B cell (primary cell): ENCODE data around the gene C9orf43. TPM values are rescaled to one million over a fixed set of nuclear protein-coding genes. Genes with fewer than 3 reads are reported as not detected.
"Not testable (repeated sequence)": the region's sequence is repeated elsewhere in the genome, so short reads cannot be mapped to it uniquely, and the experiment has no call there.

Source experiments
- ATAC-seq: fragments of 200-7000 bp; cut with Tn5 transposase; one replicate; pipeline ENCODE4 v1.10.0; 2021; ENCODE audit warnings: low read depth, mild to moderate bottlenecking, moderate number of reproducible peaks, moderate library complexity
- CTCF ChIA-PET: fragments of 350-600 bp; sonication (Branson Sonifier 250); formaldehyde crosslinking; loops from one replicate; lab custom pipeline; 2021; ENCODE audit warnings: antibody characterized with exemption, inconsistent platforms; lab: Charles Lee
- POLR2A ChIA-PET: fragments of 350-600 bp; sonication (Branson Sonifier 250); formaldehyde crosslinking; loops from one replicate; lab custom pipeline; 2021; ENCODE audit warnings: antibody characterized with exemption; lab: Charles Lee
- DNase-seq: peaks from one replicate; pipeline ENCODE4 v3.0.0; 2013
- H2AFZ ChIP-seq: 2 replicates; pipeline ENCODE4 v1.6.1; 2012; ENCODE audit warnings: mild to moderate bottlenecking, low read depth, low read length; ENCODE audit not compliant: insufficient read depth, poor library complexity, severe bottlenecking
- H3K27ac ChIP-seq, 2 donors: 1 replicate in 1 of 2; 2 replicates in 1 of 2; pipeline ENCODE4 v1.5.1; 2012 to 2013; ENCODE audit warnings: low read length in 2 of 2, mild to moderate bottlenecking in 2 of 2, moderate library complexity in 1 of 2
- H3K27me3 ChIP-seq, 4 experiments: fragments of 200-600 bp in 1 of 4; sonication (generic) in 1 of 4; replicated peaks in 1 of 4; 1 replicate in 2 of 4; 2 replicates in 2 of 4; pipeline versions ENCODE4 v1.6.1 to v1.7.0; 2013 to 2016; ENCODE audit warnings: low read length in 3 of 4, mild to moderate bottlenecking in 2 of 4, mixed read lengths in 1 of 4, moderate library complexity in 1 of 4; ENCODE audit not compliant: insufficient read depth in 4 of 4, control insufficient read depth in 3 of 4; ENCODE audit errors: control extremely low read depth in 1 of 4
- H3K36me3 ChIP-seq, 2 experiments: replicated peaks in 1 of 2; 1 replicate in 1 of 2; 2 replicates in 1 of 2; pipeline versions ENCODE4 v1.6.1 to v1.7.1; 2013; ENCODE audit warnings: low read length in 1 of 2; ENCODE audit not compliant: insufficient read depth in 2 of 2, control insufficient read depth in 1 of 2; ENCODE audit errors: control extremely low read depth in 1 of 2, extremely low read depth in 1 of 2
- H3K4me1 ChIP-seq, 2 donors: fragments of 200-600 bp in 1 of 2; sonication (generic) in 1 of 2; 1 replicate in 1 of 2; 2 replicates in 1 of 2; pipeline versions ENCODE4 v1.5.1 to v1.6.1; 2013 to 2017; ENCODE audit warnings: low read length in 2 of 2; ENCODE audit not compliant: control insufficient read depth in 2 of 2, insufficient read depth in 2 of 2
- H3K4me2 ChIP-seq: replicated peaks from 2 replicates; pipeline ENCODE3; 2012; ENCODE audit warnings: mild to moderate bottlenecking, low read depth, low read length; ENCODE audit not compliant: poor library complexity, severe bottlenecking
- H3K4me3 ChIP-seq, 5 experiments: fragments of 200-600 bp in 1 of 5; sonication (generic) in 1 of 5; 1 replicate in 3 of 5; 2 replicates in 2 of 5; pipeline versions ENCODE4 v1.5.1 to v1.7.0; 2011 to 2016; ENCODE audit warnings: low read length in 4 of 5, mild to moderate bottlenecking in 4 of 5, low read depth in 2 of 5, control low read depth in 1 of 5, moderate library complexity in 1 of 5; ENCODE audit not compliant: insufficient read depth in 1 of 5; ENCODE audit errors: control extremely low read depth in 1 of 5, extremely low read depth in 1 of 5
- H3K79me2 ChIP-seq: fragments of 200-600 bp; sonication (generic); one replicate; pipeline ENCODE4 v1.6.0; 2016; ENCODE audit warnings: low read length; ENCODE audit not compliant: control insufficient read depth, insufficient read depth
- H3K9ac ChIP-seq: fragments of 200-600 bp; sonication (generic); 2 replicates; pipeline ENCODE4 v1.6.1; 2017; ENCODE audit warnings: mild to moderate bottlenecking, low read length, moderate library complexity
- H3K9me3 ChIP-seq, 3 donors: one replicate each; pipeline versions ENCODE4 v1.6.1 to v1.7.1; 2013; ENCODE audit warnings: low read length in 2 of 3; ENCODE audit not compliant: control insufficient read depth in 2 of 3, insufficient read depth in 1 of 3; ENCODE audit errors: control extremely low read depth in 1 of 3
- H4K20me1 ChIP-seq: 2 replicates; pipeline ENCODE4 v1.6.0; 2012; ENCODE audit warnings: mild to moderate bottlenecking, low read length; ENCODE audit not compliant: insufficient read depth, control insufficient read depth, poor library complexity, severe bottlenecking
- H3K27ac Mint-ChIP-seq: one replicate; pipeline ENCODE4 v1.8.0; 2021; ENCODE audit warnings: mixed read lengths
- H3K27me3 Mint-ChIP-seq: one replicate; pipeline ENCODE4 v1.8.0; 2021; ENCODE audit warnings: mixed read lengths
- H3K4me1 Mint-ChIP-seq: one replicate; pipeline ENCODE4 v1.8.0; 2021; ENCODE audit warnings: mixed read lengths
- H3K4me3 Mint-ChIP-seq: one replicate; pipeline ENCODE4 v1.8.0; 2021; ENCODE audit warnings: mixed read lengths
- H3K9me3 Mint-ChIP-seq: one replicate; pipeline ENCODE4 v1.8.0; 2022; ENCODE audit warnings: mixed read lengths; ENCODE audit not compliant: insufficient read depth
- CTCF ChIP-seq: fragments of 200-600 bp; IDR thresholded peaks from one replicate; pipeline ENCODE4 v1.8.0; 2022; ENCODE audit warnings: antibody characterized with exemption, mild to moderate bottlenecking
- EZH2 ChIP-seq: IDR thresholded peaks from 2 replicates; pipeline ENCODE4 v1.6.1; 2012; ENCODE audit warnings: borderline replicate concordance, low read depth, mild to moderate bottlenecking, moderate library complexity, low read length; ENCODE audit not compliant: insufficient read depth, poor library complexity, severe bottlenecking
- WGBS: methylation state at CpG from one replicate; pipeline ENCODE4 v1.1.5; 2013; ENCODE audit warnings: missing lambda C conversion rate; ENCODE audit not compliant: insufficient coverage; 5-methylcytosine and 5-hydroxymethylcytosine counted together
- intact Hi-C: fragments of 100-400 bp; cut with micrococcal nuclease; formaldehyde crosslinking; loops from one replicate; pipeline ENCODE4 v1.10.0; 2022
- polyA plus RNA-seq: library from polyadenylated mRNA; depleted of rRNA; stranded (reverse); fragments of >200 nt; gene quantifications from 2 replicates; pipeline ENCODE4 v1.2.3, GENCODE V29; 2012
- total RNA-seq, 2 donors: library from RNA; stranded (reverse); fragments of 120-200 nt in 1 of 2; gene quantifications; 1 replicate in 1 of 2; 2 replicates in 1 of 2; pipeline versions ENCODE4 v1.2.3 to v1.2.4, GENCODE V29; 2013 to 2022

C9orf43 gene
- total and polyA plus RNA-seq, 2 donors (not counting 1 experiment from before 2014, with no cell fraction given) = 0.57 to 1.7 TPM

- DNase-seq = peak; percentile 89
- ATAC-seq = peak; percentile 92
- Histone ChIP-seq H3K27ac (peak within 1 kb of the TSS; percentile 56 to 78), H3K4me3 (peak within 1 kb of the TSS; percentile 51 to 98 (median 87)), H3K4me1 (peaks cover 7 to 21% of the 10 kb centered on the region in 2 donors), H3K27me3 (no peaks in the 10 kb centered on the region), H4K20me1 (no peaks in the 10 kb centered on the region), H3K9ac (peak within 1 kb of the TSS; percentile 84), H2AFZ (peak within 1 kb of the TSS; percentile 100), H3K9me3 (no peaks in the 10 kb centered on the region), H3K79me2 (peaks cover 5% of the 10 kb centered on the region), H3K4me2 (peak within 1 kb of the TSS; percentile 100), H3K36me3 (peaks cover 0 to 25% of the 10 kb centered on the region in 2 experiments)
- peak within 1 kb of the TSS; percentile 96 for H3K4me3 Mint-ChIP-seq
- TF ChIP-seq CTCF (no peak), EZH2 (no peak)
- ChIA-PET CTCF (interaction anchor here (1.0 to 1.4 kb wide), 5 partner anchors 24 to 104 kb away, joined by 3 to 6 read pairs (median 3); partner anchors contain the start of gene ALAD), POLR2A (interaction anchor here (0.6 to 2.0 kb wide), 7 partner anchors 22 to 108 kb away, joined by 3 to 11 read pairs (median 4); partner anchors contain the start of genes ALAD, BSPRY, C9orf43 and CDC26)
- intact Hi-C loops = loop anchor here (1.0 kb wide), 3 partner anchors 24 to 37 kb away; partner anchors contain the start of genes ALAD, C9orf43, POLE3 and WDR31
- peaks cover 24% of the 10 kb centered on the region for H3K4me1 Mint-ChIP-seq
- WGBS = under 1% methylated on average over 68 of the region's 74 CpGs
- peak within 1 kb of the TSS; percentile 87 for H3K27ac Mint-ChIP-seq
- no peaks in the 10 kb centered on the region for H3K27me3 Mint-ChIP-seq
- H3K9me3 Mint-ChIP-seq = no peaks in the 10 kb centered on the region
Measured at GRCh38 chr9:113376634-113377567, 33.6 kb upstream of the C9orf43 start, which contains the start of gene HDHD3. Gene HDHD3, minus strand, starts transcription at chr9:113376986. Its CDS starts 2,632 bp downstream, at chr9:113374354.

GRCh38 chr9:113379094-113379828 is 31.3 kb upstream of the C9orf43 start:
- H3K4me1 ChIP-seq = peaks cover 7 to 21% of the 10 kb centered on the region in 2 donors
- H3K9ac ChIP-seq, DNase-seq, CTCF ChIA-PET, ATAC-seq, H3K27ac ChIP-seq, H3K4me2 ChIP-seq, POLR2A ChIA-PET, H3K27me3 ChIP-seq, H3K4me3 Mint-ChIP-seq, H3K4me3 ChIP-seq, H3K9me3 ChIP-seq, H2AFZ ChIP-seq, H3K27me3 Mint-ChIP-seq, intact Hi-C loops, H4K20me1 ChIP-seq, H3K79me2 ChIP-seq, H3K9me3 Mint-ChIP-seq: not testable (repeated sequence)
- peak overlapping the region; percentile 32 for H3K27ac Mint-ChIP-seq
- 74% methylated on average over 14 of the region's 24 CpGs for WGBS
- H3K4me1 Mint-ChIP-seq = peaks cover 25% of the 10 kb centered on the region
- peaks cover 0 to 12% of the 10 kb centered on the region in 2 experiments for H3K36me3 ChIP-seq

GRCh38 chr9:113379829-113380210 is 30.7 kb upstream of the C9orf43 start:
- H3K9me3 ChIP-seq, H3K27me3 Mint-ChIP-seq, H3K36me3 ChIP-seq, H4K20me1 ChIP-seq, CTCF ChIA-PET, H3K4me2 ChIP-seq, H2AFZ ChIP-seq, ATAC-seq, H3K9me3 Mint-ChIP-seq, H3K27me3 ChIP-seq, H3K79me2 ChIP-seq, H3K4me3 Mint-ChIP-seq, H3K4me3 ChIP-seq, H3K27ac ChIP-seq, H3K9ac ChIP-seq, POLR2A ChIA-PET, DNase-seq: not testable (repeated sequence)
- H3K4me1 Mint-ChIP-seq = peaks cover 22% of the 10 kb centered on the region
- intact Hi-C loops = loop anchor here (2.0 kb wide), 1 partner anchor 21 kb away; the partner anchor contains the start of gene ALAD
- no CpG with 5 or more reads among the region's 2 CpGs for WGBS
- peak overlapping the region; percentile 3 for H3K27ac Mint-ChIP-seq
- peaks cover 7 to 21% of the 10 kb centered on the region in 2 donors for H3K4me1 ChIP-seq
